Loucy (cell line): ENCODE results near the gene CLDN3.

Experiments
- H2AFZ ChIP-seq: fragments of 200-600 bp; sonication (generic); 2 replicates; pipeline ENCODE4 v1.6.0; 2016; ENCODE audit warnings: antibody characterized with exemption, mild to moderate bottlenecking, low read length, moderate library complexity
- H3F3A ChIP-seq: fragments of 200-600 bp; 2 replicates; pipeline ENCODE4 v1.6.0; 2016; ENCODE audit warnings: antibody characterized with exemption, low read depth, mild to moderate bottlenecking
- H3K27me3 ChIP-seq: fragments of 200-600 bp; sonication (generic); 2 replicates; pipeline ENCODE4 v1.6.1; 2014; ENCODE audit warnings: low read length, mild to moderate bottlenecking; ENCODE audit not compliant: insufficient read depth, poor library complexity, severe bottlenecking
- H3K36me3 ChIP-seq: fragments of 200-600 bp; sonication (generic); 2 replicates; pipeline ENCODE4 v1.6.1; 2016; ENCODE audit warnings: low read length; ENCODE audit not compliant: insufficient read depth
- H3K4me1 ChIP-seq: fragments of 200-600 bp; sonication (generic); 2 replicates; pipeline ENCODE4 v1.5.1; 2014; ENCODE audit warnings: low read length, mild to moderate bottlenecking; ENCODE audit not compliant: insufficient read depth, poor library complexity, severe bottlenecking
- H3K4me2 ChIP-seq: fragments of 200-600 bp; sonication (generic); 2 replicates; pipeline ENCODE4 v1.6.0; 2014; ENCODE audit warnings: antibody characterized with exemption, low read length, low read depth, mild to moderate bottlenecking; ENCODE audit not compliant: poor library complexity, severe bottlenecking
- H3K4me3 ChIP-seq: fragments of 200-600 bp; sonication (generic); 2 replicates; pipeline ENCODE4 v1.5.1; 2014; ENCODE audit warnings: low read length, mild to moderate bottlenecking, mixed read lengths; ENCODE audit not compliant: poor library complexity, severe bottlenecking
- H3K79me2 ChIP-seq: fragments of 200-600 bp; sonication (generic); 2 replicates; pipeline ENCODE4 v1.6.1; 2014; ENCODE audit warnings: low read length; ENCODE audit not compliant: insufficient read depth
- H3K9ac ChIP-seq: fragments of 200-600 bp; sonication (generic); 2 replicates; pipeline ENCODE4 v1.6.0; 2014; ENCODE audit warnings: mild to moderate bottlenecking, low read depth, low read length, moderate library complexity; ENCODE audit not compliant: poor library complexity, severe bottlenecking
- H3K9me2 ChIP-seq: fragments of 200-600 bp; sonication (generic); replicated peaks from 2 replicates; pipeline ENCODE4 v1.6.1; 2016; ENCODE audit warnings: low read depth, low read length, mixed read lengths
- H3K9me3 ChIP-seq: fragments of 200-600 bp; sonication (generic); 2 replicates; pipeline ENCODE4 v1.6.1; 2014; ENCODE audit warnings: mild to moderate bottlenecking, antibody characterized with exemption, low read length, low read depth; ENCODE audit not compliant: insufficient read depth
- H4K20me1 ChIP-seq: fragments of 200-600 bp; sonication (generic); 2 replicates; pipeline ENCODE4 v1.6.0; 2014; ENCODE audit warnings: antibody characterized with exemption, low read length, mild to moderate bottlenecking; ENCODE audit not compliant: insufficient read depth, poor library complexity, severe bottlenecking
- CTCF ChIP-seq: fragments of 200-600 bp; sonication (generic); conservative IDR thresholded peaks from 2 replicates; pipeline ENCODE4 v1.5.1; 2014; ENCODE audit warnings: mild to moderate bottlenecking, antibody characterized with exemption, low read length
- EZH2phosphoT487 ChIP-seq: fragments of 200-600 bp; IDR thresholded peaks from 2 replicates; pipeline ENCODE4 v1.6.1; 2018; ENCODE audit warnings: antibody characterized with exemption, mild to moderate bottlenecking, moderate library complexity, borderline replicate concordance

Gene CLDN3

GRCh38 chr7:73758581-73759138, 11.4 kb downstream of the CLDN3 start:
- H3K4me2 ChIP-seq, result no peak overlapping the region
- H2AFZ ChIP-seq, result no peak overlapping the region
- no peaks in the 10 kb centered on the region for H3K79me2 ChIP-seq
- H3K9me2 ChIP-seq, result no peaks in the 10 kb centered on the region
- no peaks in the 10 kb centered on the region for H3K9me3 ChIP-seq
- no peaks in the 10 kb centered on the region for H3F3A ChIP-seq
- no peaks in the 10 kb centered on the region for H3K36me3 ChIP-seq
- TF ChIP-seq EZH2phosphoT487 (no peak), CTCF (no peak)
- no peak overlapping the region for H3K9ac ChIP-seq
- H4K20me1 ChIP-seq, result no peaks in the 10 kb centered on the region
- no peak overlapping the region for H3K4me3 ChIP-seq
- no peaks in the 10 kb centered on the region for H3K27me3 ChIP-seq
- no peaks in the 10 kb centered on the region for H3K4me1 ChIP-seq

DNA sequence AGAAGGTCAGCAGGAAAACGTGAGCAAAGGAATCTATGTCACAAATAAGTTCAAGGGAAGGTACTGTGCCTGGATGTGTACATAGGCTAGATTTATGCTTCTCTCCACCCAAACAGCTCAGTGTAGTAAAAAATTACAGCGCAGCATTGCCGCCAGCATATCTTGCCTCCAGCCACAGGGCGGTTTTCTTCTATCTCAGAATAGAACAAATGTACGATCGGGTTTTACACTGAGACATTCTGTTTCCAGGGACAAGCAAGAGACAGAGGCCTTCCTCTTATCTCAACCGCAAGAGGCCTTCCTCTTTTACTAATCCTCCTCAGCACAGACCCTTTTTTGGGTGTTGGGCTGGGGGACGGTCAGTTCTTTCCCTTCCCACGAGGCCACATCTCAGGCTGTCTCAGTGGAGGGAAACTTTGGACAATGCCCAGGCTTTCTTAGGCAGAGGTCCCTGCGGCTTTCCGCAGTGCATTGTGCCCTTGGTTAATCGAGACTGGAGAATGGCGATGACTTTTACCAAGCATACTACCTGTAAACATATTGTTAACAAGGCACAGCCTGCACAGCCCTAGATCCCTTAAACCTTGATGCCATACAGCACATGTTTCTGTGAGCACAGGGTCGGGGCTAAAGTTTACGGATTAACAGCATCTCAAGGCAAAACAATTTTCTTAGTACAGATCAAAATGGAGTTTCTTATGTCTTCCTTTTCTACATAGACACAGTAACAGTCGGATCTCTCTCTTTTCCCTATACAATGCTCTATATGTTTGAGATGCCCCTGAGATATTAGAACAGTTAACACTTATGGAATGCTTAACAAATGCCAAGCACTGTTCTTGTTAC, 19.9 kb downstream of the CLDN3 start:
- no peak overlapping the region for H3K4me2 ChIP-seq
- H3K36me3 ChIP-seq, result no peaks in the 10 kb centered on the region
- H3K9me3 ChIP-seq, result no peaks in the 10 kb centered on the region

GRCh38 chr7:73746378-73746777, 23.7 kb downstream of the CLDN3 start:
- Histone ChIP-seq H3K36me3 (no peaks in the 10 kb centered on the region), H3K4me2 (no peak overlapping the region), H3F3A (no peaks in the 10 kb centered on the region), H3K9me2 (no peaks in the 10 kb centered on the region), H3K4me1 (no peaks in the 10 kb centered on the region), H3K9me3 (no peaks in the 10 kb centered on the region), H4K20me1 (no peaks in the 10 kb centered on the region), H3K79me2 (no peaks in the 10 kb centered on the region), H3K4me3 (no peak overlapping the region), H3K27me3 (no peaks in the 10 kb centered on the region), H3K9ac (no peak overlapping the region), H2AFZ (no peak overlapping the region)
- TF ChIP-seq CTCF (no peak), EZH2phosphoT487 (no peak)

More for the DNA sequence above, 19.9 kb downstream of the CLDN3 start:
- no peaks in the 10 kb centered on the region for H3K79me2 ChIP-seq
- no peaks in the 10 kb centered on the region for H3K4me1 ChIP-seq
- no peak overlapping the region for H2AFZ ChIP-seq
- no peaks in the 10 kb centered on the region for H3F3A ChIP-seq
- no peak for TF ChIP-seq CTCF
- TF ChIP-seq EZH2phosphoT487, result no peak
- H3K9me2 ChIP-seq, result no peaks in the 10 kb centered on the region
- H4K20me1 ChIP-seq, result no peaks in the 10 kb centered on the region
- no peaks in the 10 kb centered on the region for H3K27me3 ChIP-seq
- H3K4me3 ChIP-seq, result no peak overlapping the region
- H3K9ac ChIP-seq, result no peak overlapping the region
